NCI-H524 treated with DMSO at 0.1 percent for 48 hours (cell line): ENCODE measurements around the gene YARS2.

Experiments used
- DNase-seq: peaks from one replicate; lab custom pipeline; 2025; lab: John Stamatoyannopoulos, UW

Gene YARS2

GRCh38 chr12:32755654-32756475, at the start of gene YARS2:
Gene YARS2, minus strand, starts transcription at chr12:32755897. Its CDS starts 23 bp downstream, at chr12:32755874.
- DNase-seq, result peak; percentile 82

GRCh38 chr12:32804301-32804700, 48.6 kb upstream of the YARS2 start:
- no peak for DNase-seq

- no peak for DNase-seq
These were observed 45.7 kb upstream of the YARS2 start for GRCh38 chr12:32801269-32801980.

- no peak for DNase-seq
These were observed 38.6 kb upstream of the YARS2 start for GRCh38 chr12:32794281-32794680.

- DNase-seq, result peak; percentile 7
These were observed 34.2 kb upstream of the YARS2 start for GRCh38 chr12:32789916-32790315.

- no peak for DNase-seq
These were observed 33.7 kb upstream of the YARS2 start for GRCh38 chr12:32789446-32789845.

- DNase-seq, result no peak
These were observed 32.7 kb upstream of the YARS2 start for GRCh38 chr12:32788405-32788804.

GRCh38 chr12:32785557-32785956, 29.9 kb upstream of the YARS2 start:
- no peak for DNase-seq

- no peak for DNase-seq
These were observed 27.3 kb upstream of the YARS2 start for GRCh38 chr12:32783029-32783428.

- no peak for DNase-seq
These were observed 24.4 kb upstream of the YARS2 start for GRCh38 chr12:32780071-32780470.

GRCh38 chr12:32777691-32778175, 22.0 kb upstream of the YARS2 start:
- no peak for DNase-seq

GRCh38 chr12:32777159-32777558, 21.5 kb upstream of the YARS2 start:
- DNase-seq, result no peak

GRCh38 chr12:32776258-32776657, 20.6 kb upstream of the YARS2 start:
- no peak for DNase-seq

- DNase-seq, result no peak
These were observed 18.0 kb upstream of the YARS2 start for GRCh38 chr12:32773691-32774090.

- no peak for DNase-seq
These were observed 14.4 kb upstream of the YARS2 start for GRCh38 chr12:32770141-32770540.

- no peak for DNase-seq
These were observed 12.8 kb upstream of the YARS2 start for GRCh38 chr12:32768518-32768917.

- DNase-seq, result peak; percentile 69
These were observed 10.2 kb upstream of the YARS2 start for GRCh38 chr12:32765906-32766305.

- DNase-seq, result no peak
These were observed 6.0 kb upstream of the YARS2 start for GRCh38 chr12:32761716-32762115.

- no peak for DNase-seq
These were observed 1.5 kb upstream of the YARS2 start for GRCh38 chr12:32757157-32757556.

GRCh38 chr12:32756476-32757066, 874 bp upstream of the YARS2 start:
- peak; percentile 84 for DNase-seq

GRCh38 chr12:32755051-32755653, 545 bp downstream of the YARS2 start:
- no peak for DNase-seq

GRCh38 chr12:32754111-32754510, 1.6 kb downstream of the YARS2 start:
- no peak for DNase-seq
